Esophagus muscularis mucosa (tissue), 4 donors: ENCODE measurements around the gene PHIP.

Source experiments
- CTCF ChIP-seq, 3 experiments: fragments of 200-600 bp in 2 of 3; fragments of 450-650 bp in 1 of 3; sonication (generic) in 2 of 3; IDR thresholded peaks; one replicate each; pipeline ENCODE4 v1.5.1; 2017 to 2019; ENCODE audit warnings: antibody characterized with exemption in 3 of 3, mild to moderate bottlenecking in 2 of 3, moderate library complexity in 1 of 3
- EP300 ChIP-seq: sonication (generic); formaldehyde crosslinking; IDR thresholded peaks from one replicate; pipeline ENCODE4 v1.6.1; 2017; ENCODE audit warnings: antibody characterized with exemption
- POLR2A ChIP-seq: fragments of 450-650 bp; IDR thresholded peaks from one replicate; pipeline ENCODE4 v1.6.1; 2017; ENCODE audit warnings: antibody characterized with exemption, moderate library complexity, mild to moderate bottlenecking, low read depth
- POLR2AphosphoS5 ChIP-seq, 2 donors: sonication (generic); formaldehyde crosslinking; IDR thresholded peaks; one replicate each; pipeline ENCODE4 v1.6.1; 2017; ENCODE audit warnings: antibody characterized with exemption in 2 of 2

- no peak for TF ChIP-seq CTCF (IDR thresholded peaks at IDR 0.05)
- TF ChIP-seq POLR2AphosphoS5 (IDR thresholded peaks at IDR 0.05): no peak
- TF ChIP-seq EP300: no peak
- TF ChIP-seq POLR2A: no peak
These were observed 115.6 kb downstream of the PHIP start for GRCh38 chr6:78962448-78962847.
